NCI-H774 (cell line): ENCODE data around the gene KHNYN.
"Not testable (repeated sequence)": the region's sequence is repeated elsewhere in the genome, so short reads cannot be mapped to it uniquely, and the experiment has no call there.

ENCODE experiments used
- DNase-seq: peaks from one replicate; lab custom pipeline; 2025; lab: John Stamatoyannopoulos, UW

The KHNYN gene

GRCh38 chr14:24438223-24439097 is 8.7 kb downstream of the KHNYN start:
- no peak for DNase-seq

GRCh38 chr14:24439257-24439656 is 9.5 kb downstream of the KHNYN start:
- DNase-seq: no peak

GRCh38 chr14:24439830-24440605 is 10.3 kb downstream of the KHNYN start:
- DNase-seq: no peak

GRCh38 chr14:24440606-24441399 is 11.0 kb downstream of the KHNYN start:
- DNase-seq: no peak

- DNase-seq: no peak
Measured at GRCh38 chr14:24441485-24441884, 11.7 kb downstream of the KHNYN start.

- DNase-seq: no peak
Measured at GRCh38 chr14:24441904-24442239, 12.1 kb downstream of the KHNYN start.

- DNase-seq: peak; percentile 99
Measured at GRCh38 chr14:24442240-24443052, 12.7 kb downstream of the KHNYN start, which contains the start of gene SDR39U1. SDR39U1 (minus strand) TSS chr14:24442776; CDS start chr14:24442769, 7 bp downstream.

GRCh38 chr14:24443053-24443665 is 13.4 kb downstream of the KHNYN start:
- DNase-seq: no peak

- not testable (repeated sequence) for DNase-seq
Measured at GRCh38 chr14:24450828-24451227, 21.1 kb downstream of the KHNYN start.

- DNase-seq: no peak
Measured at GRCh38 chr14:24456980-24457379, 27.2 kb downstream of the KHNYN start.

GRCh38 chr14:24458736-24459135 is 29.0 kb downstream of the KHNYN start:
- no peak for DNase-seq

GRCh38 chr14:24459331-24459730 is 29.6 kb downstream of the KHNYN start:
- DNase-seq: no peak

- DNase-seq: no peak
Measured at GRCh38 chr14:24461336-24461735, 31.6 kb downstream of the KHNYN start.

- no peak for DNase-seq
Measured at GRCh38 chr14:24463017-24463883, 33.5 kb downstream of the KHNYN start.

- DNase-seq: no peak
Measured at GRCh38 chr14:24463884-24464785, 34.4 kb downstream of the KHNYN start.

GRCh38 chr14:24465368-24465767 is 35.6 kb downstream of the KHNYN start:
- no peak for DNase-seq

- DNase-seq: no peak
Measured at GRCh38 chr14:24465805-24466204, 36.1 kb downstream of the KHNYN start.

GRCh38 chr14:24470450-24470849 is 40.7 kb downstream of the KHNYN start:
- not testable (repeated sequence) for DNase-seq

GRCh38 chr14:24473211-24473610 is 43.5 kb downstream of the KHNYN start:
- no peak for DNase-seq
